HEK293T (cell line): ENCODE measurements around the gene SSUH2.

Experiments used
- CTCF ChIA-PET: fragments of 350-600 bp; formaldehyde crosslinking; extraction: SDS; loops from one replicate; lab custom pipeline; 2021; ENCODE audit warnings: antibody characterized with exemption, inconsistent platforms; lab: Yijun Ruan, JAX
- POLR2A ChIA-PET: fragments of 350-600 bp; formaldehyde crosslinking; extraction: SDS; loops from one replicate; lab custom pipeline; 2020; ENCODE audit warnings: antibody characterized with exemption, inconsistent platforms; lab: Yijun Ruan, JAX
- DNase-seq: peaks from one replicate; pipeline ENCODE4 v3.0.0; 2012; ENCODE audit warnings: mixed read lengths; ENCODE audit errors: extremely low spot score
- ARNT ChIP-seq: fragments of 450-650 bp; IDR thresholded peaks from 2 replicates; pipeline ENCODE4 v1.6.1; 2017; ENCODE audit warnings: mild to moderate bottlenecking
- BHLHE40 ChIP-seq: fragments of 450-650 bp; IDR thresholded peaks from 2 replicates; pipeline ENCODE4 v1.6.1; 2016; ENCODE audit warnings: mild to moderate bottlenecking, moderate library complexity, borderline replicate concordance
- CTBP1 ChIP-seq: fragments of 450-650 bp; IDR thresholded peaks from 2 replicates; pipeline ENCODE4 v1.6.1; 2016; ENCODE audit warnings: borderline replicate concordance
- ELF4 ChIP-seq: fragments of 450-650 bp; IDR thresholded peaks from 2 replicates; pipeline ENCODE4 v1.6.1; 2017; ENCODE audit warnings: antibody characterized with exemption
- FOXA1 ChIP-seq: fragments of 450-650 bp; IDR thresholded peaks from 2 replicates; pipeline ENCODE4 v1.6.1; 2016; ENCODE audit warnings: mild to moderate bottlenecking
- FOXK2 ChIP-seq: fragments of 450-650 bp; IDR thresholded peaks from 2 replicates; pipeline ENCODE4 v1.6.1; 2016; ENCODE audit warnings: mild to moderate bottlenecking
- FOXM1 ChIP-seq: fragments of 450-650 bp; IDR thresholded peaks from 2 replicates; pipeline ENCODE4 v1.6.1; 2017; ENCODE audit warnings: mild to moderate bottlenecking, borderline replicate concordance
- HDGF ChIP-seq: fragments of 450-650 bp; IDR thresholded peaks from 2 replicates; pipeline ENCODE4 v1.6.1; 2017; ENCODE audit warnings: antibody characterized with exemption, borderline replicate concordance
- L3MBTL2 ChIP-seq: fragments of 450-650 bp; conservative IDR thresholded peaks from 2 replicates; pipeline ENCODE4 v1.6.1; 2016; ENCODE audit warnings: mild to moderate bottlenecking
- LEF1 ChIP-seq: fragments of 450-650 bp; IDR thresholded peaks from 2 replicates; pipeline ENCODE4 v1.6.1; 2017; ENCODE audit warnings: mild to moderate bottlenecking, borderline replicate concordance
- NFRKB ChIP-seq: fragments of 450-650 bp; IDR thresholded peaks from 2 replicates; pipeline ENCODE4 v1.6.1; 2016; ENCODE audit warnings: mild to moderate bottlenecking, moderate library complexity
- PKNOX1 ChIP-seq: fragments of 450-650 bp; IDR thresholded peaks from 2 replicates; pipeline ENCODE4 v1.6.1; 2016
- SP1 ChIP-seq: fragments of 450-650 bp; IDR thresholded peaks from 2 replicates; pipeline ENCODE4 v1.6.1; 2017
- SUZ12 ChIP-seq: fragments of 450-650 bp; IDR thresholded peaks from 2 replicates; pipeline ENCODE4 v1.6.1; 2016; ENCODE audit warnings: mild to moderate bottlenecking
- TARDBP ChIP-seq: fragments of 450-650 bp; IDR thresholded peaks from 2 replicates; pipeline ENCODE4 v1.6.1; 2016
- ZNF384 ChIP-seq: fragments of 450-650 bp; IDR thresholded peaks from 2 replicates; pipeline ENCODE4 v1.6.1; 2016

SSUH2 gene

GRCh38 chr3:8573342-8573926 lies 71.2 kb downstream of the SSUH2 start:
- ChIA-PET POLR2A (no interaction called here), CTCF (no interaction called here)
- no peak for DNase-seq
- TF ChIP-seq PKNOX1 = no peak
- TF ChIP-seq SP1 = no peak
- no peak for TF ChIP-seq ARNT
- no peak for TF ChIP-seq NFRKB
- TF ChIP-seq TARDBP = no peak
- TF ChIP-seq FOXK2 = no peak
- no peak for TF ChIP-seq LEF1
- no peak for TF ChIP-seq ZNF384
- no peak for TF ChIP-seq HDGF

- ChIA-PET CTCF (no interaction called here), POLR2A (no interaction called here)
- no peak for DNase-seq
- no peak for TF ChIP-seq SUZ12
- TF ChIP-seq L3MBTL2 = no peak
- no peak for TF ChIP-seq BHLHE40
- TF ChIP-seq FOXA1 = no peak
- no peak for TF ChIP-seq SP1
- no peak for TF ChIP-seq PKNOX1
- no peak for TF ChIP-seq ARNT
- no peak for TF ChIP-seq ELF4
- no peak for TF ChIP-seq ZNF384
- no peak for TF ChIP-seq FOXM1
- TF ChIP-seq LEF1 = no peak
- no peak for TF ChIP-seq TARDBP
- no peak for TF ChIP-seq HDGF
- TF ChIP-seq NFRKB = no peak
- TF ChIP-seq FOXK2 = no peak
- TF ChIP-seq CTBP1 = no peak
These were observed 73.3 kb downstream of the SSUH2 start for GRCh38 chr3:8571256-8571655.
